Stimulated activated CD8-positive, alpha-beta memory T cell treated with anti-CD3 and anti-CD28 coated beads, Interleukin-15, amount 100 ng/mL, for 48 hours (primary cell): ENCODE measurements around the gene LRCOL1.

ENCODE experiments used
- DNase-seq, 2 donors: peaks; one replicate each; pipeline ENCODE4 v3.0.0-alpha.2; 2020; ENCODE audit warnings: low read depth in 2 of 2

LRCOL1 gene

DNA sequence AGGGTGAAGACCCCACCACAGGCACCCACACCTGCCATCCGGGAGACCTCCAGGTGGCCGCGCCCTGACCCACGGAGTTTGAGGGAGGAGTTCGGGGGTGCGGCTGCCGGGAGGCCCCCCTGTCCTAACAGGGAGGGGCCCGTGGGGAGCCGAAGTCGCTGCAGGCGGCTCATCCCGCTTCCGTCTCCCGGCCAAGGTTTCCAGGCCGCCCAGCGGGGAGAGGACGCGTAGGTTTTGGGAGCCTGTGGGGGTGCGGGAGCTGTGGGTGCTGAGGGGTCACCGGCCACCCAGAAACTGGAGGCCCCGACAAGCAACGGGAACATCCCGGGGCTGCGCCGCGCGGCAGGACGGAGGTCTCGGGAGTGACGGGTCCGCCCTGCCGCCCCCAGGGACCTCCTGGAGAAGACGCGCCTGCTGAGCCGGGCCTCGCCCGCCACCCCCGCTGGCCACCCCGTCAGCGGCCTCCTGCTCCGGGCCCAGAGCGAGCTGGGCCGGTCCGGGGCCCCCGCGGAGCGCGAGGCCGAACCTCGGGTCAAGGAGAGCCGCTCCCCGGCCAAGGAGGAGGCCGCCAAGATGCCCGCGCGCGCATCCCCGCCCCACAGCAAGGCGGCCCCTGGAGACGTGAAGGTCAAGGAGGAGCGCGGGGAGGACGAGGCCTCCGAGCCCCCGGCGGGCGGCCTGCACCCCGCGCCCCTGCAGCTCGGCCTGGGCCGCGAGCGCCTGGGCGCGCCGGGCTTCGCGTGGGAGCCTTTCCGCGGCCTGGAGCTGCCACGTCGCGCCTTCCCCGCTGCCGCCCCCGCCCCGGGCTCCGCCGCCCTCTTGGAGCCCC is 27.6 kb downstream of the LRCOL1 start:
- DNase-seq, result no peak

- no peak for DNase-seq
Measured at GRCh38 chr12:132582058-132582420, 28.3 kb downstream of the LRCOL1 start.

- DNase-seq, result no peak
Measured at GRCh38 chr12:132581348-132582057, 28.9 kb downstream of the LRCOL1 start.

DNA sequence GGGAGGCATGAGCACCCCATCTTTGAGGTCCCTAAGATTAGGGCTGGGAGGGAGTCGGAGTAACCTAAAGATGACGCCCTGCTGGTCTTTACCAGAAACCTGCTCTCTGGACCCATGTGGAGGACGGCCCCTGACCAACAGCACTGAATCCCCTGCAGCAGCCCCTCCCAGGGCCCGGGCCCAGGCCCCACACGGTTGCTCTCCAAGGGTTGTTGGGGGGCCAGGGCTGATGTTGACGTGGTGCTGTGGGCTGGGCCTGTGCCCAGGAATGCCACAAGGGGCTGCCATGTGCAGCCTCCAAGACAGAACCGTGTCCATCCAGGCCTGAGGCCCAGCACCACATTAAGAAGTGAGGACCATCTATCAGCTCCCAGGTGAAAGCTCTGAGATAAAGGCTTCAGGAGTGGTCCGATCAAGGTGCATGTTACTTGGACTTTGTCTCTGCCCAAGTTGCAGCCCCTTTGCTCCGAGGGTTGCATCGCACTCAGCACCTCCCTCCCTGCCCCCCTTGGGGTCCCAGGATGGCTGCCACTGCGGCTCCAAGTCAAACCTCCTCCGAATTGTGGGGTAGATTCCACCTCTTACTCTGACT is 29.6 kb downstream of the LRCOL1 start:
- no peak for DNase-seq

GRCh38 chr12:132579744-132580143 is 30.6 kb downstream of the LRCOL1 start:
- DNase-seq, result no peak

DNA sequence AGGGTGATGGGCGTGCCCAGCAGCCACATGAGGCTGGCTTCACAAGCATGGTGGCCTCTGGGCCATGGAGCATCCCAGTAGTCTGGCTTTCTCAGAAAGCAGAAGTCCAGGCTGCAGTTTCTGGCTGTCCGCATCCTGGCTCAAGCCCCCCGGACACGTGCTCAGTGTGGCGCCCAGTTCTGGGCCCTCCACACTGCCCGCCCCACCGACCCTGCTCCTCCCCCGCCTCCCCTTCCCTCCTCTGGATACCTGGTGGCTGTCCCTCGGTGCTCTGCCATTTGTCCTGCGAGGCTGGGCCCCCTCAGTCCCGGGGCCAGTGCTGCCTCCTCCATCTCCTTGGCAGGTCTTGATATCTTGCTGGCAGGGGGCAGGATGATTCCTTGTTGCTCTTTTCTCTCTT is 31.6 kb downstream of the LRCOL1 start:
- DNase-seq, result no peak

GRCh38 chr12:132578118-132578517 is 32.3 kb downstream of the LRCOL1 start:
- no peak for DNase-seq

- DNase-seq, result no peak
Measured at GRCh38 chr12:132577191-132577920, 33.0 kb downstream of the LRCOL1 start.

- no peak for DNase-seq
Measured at GRCh38 chr12:132576701-132577100, 33.7 kb downstream of the LRCOL1 start.

DNA sequence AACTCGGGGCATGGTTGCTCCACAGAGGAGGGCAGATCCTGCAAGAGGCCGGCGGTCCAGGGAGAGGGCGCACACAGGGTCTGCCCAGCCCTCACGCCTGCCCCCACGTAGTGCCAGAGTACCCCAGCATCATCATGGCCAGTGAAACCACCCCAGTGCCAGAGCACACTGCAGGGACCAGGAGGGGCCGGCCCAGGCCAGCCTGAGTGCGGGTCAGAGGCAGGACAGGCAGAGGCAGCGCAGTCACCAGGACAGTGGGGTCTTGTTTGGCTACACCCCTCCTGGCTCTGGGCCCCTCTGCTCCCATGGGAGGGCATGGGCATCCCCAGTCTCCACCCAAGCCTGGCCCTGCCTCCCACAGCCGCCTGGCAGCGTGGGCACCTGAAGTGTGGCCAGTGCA is 34.7 kb downstream of the LRCOL1 start:
- no peak for DNase-seq

GRCh38 chr12:132574271-132574996 is 35.9 kb downstream of the LRCOL1 start:
- no peak for DNase-seq

- DNase-seq, result no peak
Measured at GRCh38 chr12:132572801-132573760, 37.3 kb downstream of the LRCOL1 start.

- DNase-seq, result no peak
Measured at GRCh38 chr12:132572106-132572505, 38.3 kb downstream of the LRCOL1 start.

GRCh38 chr12:132571598-132571997 is 38.8 kb downstream of the LRCOL1 start:
- DNase-seq, result no peak

DNA sequence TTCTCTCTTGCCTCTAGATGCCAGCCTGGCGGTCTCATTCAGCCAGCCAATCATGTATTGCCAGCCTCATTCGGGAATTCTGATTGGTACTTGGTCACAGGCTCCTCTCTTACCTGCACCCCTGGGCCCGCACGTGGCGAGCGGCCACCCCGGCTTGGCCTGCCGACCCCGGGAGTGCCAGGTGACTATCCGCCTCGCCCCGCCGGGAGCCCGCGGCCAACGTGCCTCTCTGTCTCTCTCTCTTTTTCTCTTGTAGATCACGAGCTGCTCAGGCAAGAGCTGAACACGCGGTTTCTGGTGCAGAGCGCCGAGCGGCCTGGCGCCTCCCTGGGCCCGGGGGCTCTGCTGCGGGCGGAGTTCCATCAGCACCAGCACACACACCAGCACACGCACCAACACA is 39.3 kb downstream of the LRCOL1 start:
- no peak for DNase-seq

GRCh38 chr12:132570635-132571034 is 39.7 kb downstream of the LRCOL1 start:
- DNase-seq, result no peak

DNA sequence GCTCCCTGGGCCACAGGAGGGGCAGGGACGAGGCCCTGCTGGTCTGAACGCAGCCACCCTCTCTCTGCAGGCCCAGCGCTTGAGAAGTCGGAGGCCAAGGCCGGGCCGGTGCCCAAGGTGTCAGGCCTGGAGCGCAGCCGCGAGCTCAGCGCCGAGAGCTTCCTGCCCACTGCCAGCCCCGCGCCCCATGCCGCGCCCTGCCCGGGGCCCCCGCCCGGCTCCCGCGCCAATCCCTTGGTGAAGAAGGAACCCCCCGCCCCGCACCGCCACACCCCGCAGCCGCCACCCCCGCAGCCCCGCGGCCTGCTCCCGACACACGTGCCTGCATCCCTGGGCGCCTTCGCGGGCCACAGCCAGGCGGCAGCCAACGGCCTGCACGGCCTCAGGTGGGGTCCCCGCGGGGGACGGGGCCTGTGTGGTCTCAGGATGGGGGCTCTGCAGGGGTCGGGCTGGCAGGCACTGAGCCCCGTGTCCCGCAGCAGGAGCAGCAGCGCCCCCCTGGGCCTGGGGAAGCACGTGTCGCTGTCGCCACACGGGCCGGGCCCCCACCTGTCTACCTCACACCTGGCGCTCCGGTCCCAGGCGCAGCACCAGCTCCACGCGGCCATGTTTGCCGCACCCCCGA is 40.4 kb downstream of the LRCOL1 start:
- DNase-seq, result no peak

- DNase-seq, result no peak
Measured at GRCh38 chr12:132568826-132569480, 41.4 kb downstream of the LRCOL1 start.

DNA sequence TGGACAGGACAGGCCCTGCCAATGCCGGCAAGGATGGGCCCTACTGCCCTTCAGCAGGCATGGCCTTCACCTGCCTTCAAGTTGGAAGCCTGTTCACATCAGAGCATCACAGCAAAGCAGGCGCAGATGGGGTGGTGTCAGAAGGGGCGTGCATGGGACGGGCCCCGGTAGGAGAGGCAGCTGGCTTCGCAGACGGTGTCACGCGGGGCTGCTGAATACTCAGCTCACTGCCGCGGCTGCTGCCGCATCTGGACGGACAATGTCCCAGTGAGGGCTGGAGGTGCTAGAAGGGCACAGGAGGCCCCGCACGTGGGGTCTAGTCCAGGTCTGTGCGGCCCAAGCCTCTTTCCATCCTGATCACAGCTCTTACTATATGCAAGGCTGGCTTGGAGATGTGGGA is 42.1 kb downstream of the LRCOL1 start:
- DNase-seq, result no peak
